Measurements from ENCODE around the gene ST6GAL1.
"Not testable (repeated sequence)": the region's sequence is repeated elsewhere in the genome, so short reads cannot be mapped to it uniquely, and the experiment has no call there.

Gene ST6GAL1

GRCh38 chr3:186973702-186974101, 43.4 kb downstream of the ST6GAL1 start:
- DNase-seq, result no peak

GRCh38 chr3:186974824-186975313, 44.5 kb downstream of the ST6GAL1 start:
- no peak for DNase-seq

- no peak for DNase-seq
Measured at GRCh38 chr3:186975726-186976125, 45.4 kb downstream of the ST6GAL1 start.

GRCh38 chr3:186976837-186977750, 46.8 kb downstream of the ST6GAL1 start:
- DNase-seq, result no peak

GRCh38 chr3:186978712-186979111, 48.4 kb downstream of the ST6GAL1 start:
- DNase-seq, result no peak

- no peak for DNase-seq
Measured at GRCh38 chr3:186979852-186980251, 49.5 kb downstream of the ST6GAL1 start.

GRCh38 chr3:186980989-186981388, 50.7 kb downstream of the ST6GAL1 start:
- DNase-seq, result no peak

- no peak for DNase-seq
Measured at GRCh38 chr3:186983659-186984058, 53.3 kb downstream of the ST6GAL1 start.

GRCh38 chr3:186984064-186984463, 53.7 kb downstream of the ST6GAL1 start:
- DNase-seq, result no peak

GRCh38 chr3:186985661-186986364, 55.5 kb downstream of the ST6GAL1 start:
- DNase-seq, result no peak

- no peak for DNase-seq
Measured at GRCh38 chr3:186986406-186986805, 56.1 kb downstream of the ST6GAL1 start.

GRCh38 chr3:186986816-186987215, 56.5 kb downstream of the ST6GAL1 start:
- DNase-seq, result no peak

- no peak for DNase-seq
Measured at GRCh38 chr3:186988806-186989205, 58.5 kb downstream of the ST6GAL1 start.

- no peak for DNase-seq
Measured at GRCh38 chr3:186989429-186989828, 59.1 kb downstream of the ST6GAL1 start.

GRCh38 chr3:186990277-186990676, 60.0 kb downstream of the ST6GAL1 start:
- DNase-seq, result no peak

- no peak for DNase-seq
Measured at GRCh38 chr3:186990878-186991308, 60.6 kb downstream of the ST6GAL1 start.

- no peak for DNase-seq
Measured at GRCh38 chr3:186991470-186991869, 61.1 kb downstream of the ST6GAL1 start.

- DNase-seq, result not testable (repeated sequence)
Measured at GRCh38 chr3:186992096-186992495, 61.8 kb downstream of the ST6GAL1 start.

GRCh38 chr3:186993210-186993782, 63.0 kb downstream of the ST6GAL1 start:
- no peak for DNase-seq

GRCh38 chr3:186994000-186994955, 64.0 kb downstream of the ST6GAL1 start:
- no peak for DNase-seq

- no peak for DNase-seq
Measured at GRCh38 chr3:186996356-186996755, 66.0 kb downstream of the ST6GAL1 start.

- no peak for DNase-seq
Measured at GRCh38 chr3:186997061-186997460, 66.7 kb downstream of the ST6GAL1 start.
